ENCODE measurements around the gene ARL14.

The ARL14 gene

GRCh38 chr3:160719710-160720109 lies 42.8 kb downstream of the ARL14 start:
- in situ Hi-C loops (cut with MboI; ENCODE audit: low sequenced_read_pairs) = loop anchor here (25.0 kb wide), 1 partner anchor 218 kb away; no protein-coding TSS in a partner anchor

- in situ Hi-C loops (cut with MboI; ENCODE audit: low sequenced_read_pairs) = loop anchor here (25.0 kb wide), 1 partner anchor 217 kb away; no protein-coding TSS in a partner anchor
Observed at GRCh38 chr3:160720123-160720746, 43.3 kb downstream of the ARL14 start.

GRCh38 chr3:160722331-160722730 lies 45.4 kb downstream of the ARL14 start:
- in situ Hi-C loops (cut with MboI; ENCODE audit: low sequenced_read_pairs) = loop anchor here (25.0 kb wide), 1 partner anchor 215 kb away; no protein-coding TSS in a partner anchor

GRCh38 chr3:160725338-160725737 lies 48.4 kb downstream of the ARL14 start:
- in situ Hi-C loops (cut with MboI; ENCODE audit: low sequenced_read_pairs) = no loop called here
